Measurements from ENCODE around the gene CPLX1.

- TF ChIP-seq CTCF (conservative IDR thresholded peaks at IDR 0.05; ENCODE audit: low read length) (no peak), EZH2phosphoT487 (IDR thresholded peaks at IDR 0.05; ENCODE audit: borderline replicate concordance, low read depth, low read length) (no peak)
These were observed 10.9 kb upstream of the CPLX1 start for GRCh38 chr4:836750-837301.
